ENCODE results near the gene AP3B1. TPM values are rescaled to one million over a fixed set of nuclear protein-coding genes. Genes with fewer than 3 reads are reported as not detected.
A peak's percentile ranks its signal among the peaks of the same experiment; 100 is the strongest.

AP3B1 gene
- total RNA-seq, 1 donor from 2014 or later = 11.6 TPM

DNA sequence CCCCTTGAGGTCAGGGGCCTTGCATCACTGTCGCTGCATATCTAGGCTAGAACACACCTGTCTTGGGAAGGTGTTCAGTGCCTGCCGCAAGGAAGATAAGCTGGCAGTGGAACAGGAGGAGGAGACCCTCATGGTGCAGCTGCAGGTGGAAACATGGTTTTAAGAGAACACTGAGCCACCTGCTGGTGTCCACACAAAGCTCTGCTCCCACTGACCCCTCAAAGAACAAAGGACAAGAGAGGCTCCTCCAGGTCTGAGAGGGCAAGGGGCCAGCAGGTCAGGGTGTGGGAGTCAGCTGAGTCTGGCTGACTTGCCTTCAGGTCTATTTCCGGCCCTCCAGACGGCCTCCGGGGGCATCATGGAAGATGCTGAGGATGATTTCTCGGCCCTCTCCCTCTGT is 308.2 kb downstream of the AP3B1 start:
- ATAC-seq = no peak
- no peak for DNase-seq (ENCODE audit: low spot score)

DNA sequence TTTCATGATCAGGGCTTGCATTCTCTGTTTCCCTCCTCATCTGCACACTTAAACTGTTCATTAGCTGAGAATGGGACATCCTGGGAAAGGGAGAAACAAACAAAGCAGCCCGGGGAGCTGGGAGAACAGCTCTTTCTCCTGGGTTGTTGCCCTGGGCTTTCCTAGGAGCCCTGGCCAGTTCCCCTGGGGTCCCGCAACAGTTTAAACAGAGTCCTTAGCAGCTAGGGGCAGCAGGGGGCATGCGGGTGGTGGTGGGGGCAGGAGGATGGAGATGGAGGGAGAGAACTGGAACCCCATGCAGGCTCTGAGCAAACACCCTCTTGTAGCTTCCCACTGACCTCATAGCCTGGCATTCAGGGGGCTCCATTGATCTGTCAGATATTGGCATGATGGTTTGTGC is 309.3 kb downstream of the AP3B1 start:
- DNase-seq (ENCODE audit: low spot score) (no peak), ATAC-seq (no peak)

DNA sequence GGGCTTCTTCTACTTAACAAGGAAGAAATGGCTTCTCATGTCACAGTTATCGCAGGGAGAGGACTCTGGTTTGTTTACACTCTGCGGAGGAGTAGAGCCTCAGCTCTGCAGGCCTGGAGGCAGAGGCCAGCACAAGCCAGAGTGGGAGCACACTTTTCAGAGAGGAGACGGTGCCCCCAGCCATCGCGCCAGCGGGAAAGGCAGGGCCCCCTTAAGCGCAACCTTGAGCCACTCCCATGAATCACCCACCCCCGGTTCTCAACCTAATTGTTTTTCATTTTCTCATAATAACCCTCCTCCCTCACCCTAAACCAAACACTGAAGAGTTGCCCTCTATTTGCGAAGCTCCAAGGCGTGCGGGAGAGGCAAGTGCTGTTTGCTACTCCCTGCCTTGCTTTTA is 309.9 kb downstream of the AP3B1 start:
- ATAC-seq (no peak), DNase-seq (ENCODE audit: low spot score) (no peak)

DNA sequence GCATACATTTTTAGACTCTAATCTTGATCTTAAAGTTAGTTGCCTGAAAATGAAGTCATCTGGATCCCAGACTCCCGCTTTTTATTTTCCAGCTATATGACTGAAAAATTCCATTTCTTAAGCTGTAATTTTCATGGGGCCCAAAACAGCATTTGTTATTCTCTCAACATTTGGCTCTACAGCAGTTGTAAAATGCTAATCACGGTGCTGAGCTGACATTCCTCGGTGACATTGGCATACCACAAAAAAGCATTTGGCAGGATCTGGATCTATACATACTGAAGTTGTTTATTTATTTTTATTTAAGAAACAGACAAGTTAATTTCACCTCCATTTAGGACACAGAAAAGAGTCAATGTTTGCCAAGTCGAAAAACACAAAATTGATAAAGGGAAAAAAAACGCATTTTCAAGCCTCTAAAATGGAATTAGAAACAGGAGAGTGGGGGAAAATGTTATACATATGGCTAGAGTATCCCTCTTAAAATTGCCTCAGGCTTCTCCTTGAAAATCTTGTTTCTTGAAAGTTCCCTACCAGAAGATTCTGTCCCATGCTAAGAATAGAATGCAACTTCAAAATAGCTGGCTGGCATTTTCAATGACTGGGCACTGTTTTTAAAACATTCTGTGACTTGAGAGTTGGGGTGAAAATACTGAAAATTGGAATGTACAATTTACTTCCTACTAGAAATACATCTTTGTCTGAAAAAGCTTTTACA is 310.9 kb downstream of the AP3B1 start:
- DNase-seq (ENCODE audit: low spot score) (no peak), ATAC-seq (no peak)

DNA sequence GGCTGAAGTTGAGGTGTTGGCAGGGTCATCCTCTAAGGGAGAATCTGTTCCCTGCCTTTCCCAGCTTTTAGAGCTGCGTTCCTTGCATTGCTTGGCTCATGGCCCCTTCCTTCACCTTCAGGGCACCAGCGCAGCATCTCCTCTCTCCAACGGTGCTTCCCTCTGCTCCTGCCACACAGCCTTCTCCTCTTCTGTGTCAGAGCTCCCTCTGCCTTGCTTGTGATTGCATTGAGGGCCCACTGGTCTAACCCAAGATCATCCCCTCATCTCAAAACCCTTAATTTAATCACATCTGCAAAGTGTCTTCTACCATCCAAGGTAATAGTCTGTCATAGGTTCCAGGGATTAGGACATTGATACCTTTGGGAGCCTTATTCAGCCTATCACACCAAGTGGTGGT is 312.7 kb downstream of the AP3B1 start:
- ATAC-seq = no peak
- DNase-seq (ENCODE audit: low spot score) = no peak

DNA sequence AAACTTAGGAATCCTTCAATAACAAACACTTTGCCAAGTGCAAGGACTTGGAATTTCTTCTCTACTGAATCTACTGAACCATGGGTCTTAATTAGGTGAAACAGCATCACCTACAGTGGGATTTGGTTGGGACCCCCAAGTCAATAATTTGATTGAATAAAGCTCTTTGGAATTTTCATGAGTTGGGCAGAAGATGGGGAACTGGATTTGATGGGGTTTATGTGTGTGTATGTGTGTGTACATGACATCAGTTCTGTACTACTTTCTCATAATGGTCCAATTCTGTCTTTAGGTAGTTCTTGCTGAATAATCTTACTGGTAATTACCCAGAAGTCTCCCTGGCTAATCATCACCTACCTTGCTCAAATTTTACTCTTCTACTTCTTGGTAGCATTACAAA is 319.9 kb downstream of the AP3B1 start:
- DNase-seq (ENCODE audit: low spot score) (no peak), ATAC-seq (no peak)

DNA sequence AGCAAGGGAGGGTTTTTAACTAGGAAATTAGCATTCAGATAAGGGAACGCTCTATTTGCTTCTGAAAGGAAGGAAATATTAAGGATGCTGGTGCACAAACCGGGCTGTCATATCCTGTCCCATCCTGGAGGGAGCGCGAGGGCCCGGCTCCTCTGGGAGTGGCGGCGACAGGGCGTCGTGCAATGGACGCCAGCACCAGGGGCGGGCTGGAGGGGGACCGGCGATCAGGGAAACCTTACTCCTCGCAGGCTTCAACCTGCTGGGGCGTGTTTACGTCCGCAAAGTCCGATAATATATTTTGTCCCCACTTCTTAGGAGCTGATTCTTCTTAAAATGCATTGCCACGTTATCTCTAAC is 321.3 kb downstream of the AP3B1 start:
- ATAC-seq = peak; percentile 63
- DNase-seq (ENCODE audit: low spot score) = no peak

DNA sequence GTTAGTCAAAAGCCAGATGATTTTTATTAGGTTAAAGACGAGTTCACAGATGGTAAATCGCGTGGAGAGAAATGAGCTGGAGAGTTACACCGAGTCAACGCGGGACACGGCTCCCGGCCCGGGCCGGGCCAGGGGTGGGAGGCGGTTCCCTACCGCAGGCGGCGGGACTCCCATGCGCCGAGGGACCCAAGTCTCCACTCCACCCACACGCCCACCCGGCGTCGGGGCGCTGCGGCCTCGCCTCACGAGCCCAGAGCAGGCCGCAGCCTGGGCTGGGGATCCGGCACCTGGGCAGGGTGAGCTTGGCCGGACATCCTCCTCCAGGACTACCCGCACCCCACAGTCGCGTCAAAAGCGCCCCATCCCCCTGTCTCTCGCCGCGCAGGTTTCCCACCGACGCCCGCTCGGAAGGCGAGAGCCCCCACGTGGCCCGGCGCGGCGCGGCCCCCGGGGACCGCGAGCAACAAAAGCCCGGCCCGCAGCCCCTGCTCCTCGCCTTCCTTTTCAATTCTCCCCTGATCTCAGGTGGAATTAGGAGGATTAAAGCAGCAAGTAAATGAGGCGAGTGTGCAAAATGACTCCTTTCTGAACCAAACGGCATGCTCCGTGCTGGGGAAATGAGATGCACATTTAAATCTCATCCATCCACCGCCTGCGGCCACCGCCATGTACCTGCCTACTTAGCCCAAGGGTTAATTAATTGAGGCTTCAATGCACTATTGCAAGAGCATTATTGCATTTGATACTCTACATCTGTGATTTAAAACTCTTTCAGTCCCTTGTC is 321.8 kb downstream of the AP3B1 start:
- DNase-seq (ENCODE audit: low spot score) (no peak), ATAC-seq (peak; percentile 55)

DNA sequence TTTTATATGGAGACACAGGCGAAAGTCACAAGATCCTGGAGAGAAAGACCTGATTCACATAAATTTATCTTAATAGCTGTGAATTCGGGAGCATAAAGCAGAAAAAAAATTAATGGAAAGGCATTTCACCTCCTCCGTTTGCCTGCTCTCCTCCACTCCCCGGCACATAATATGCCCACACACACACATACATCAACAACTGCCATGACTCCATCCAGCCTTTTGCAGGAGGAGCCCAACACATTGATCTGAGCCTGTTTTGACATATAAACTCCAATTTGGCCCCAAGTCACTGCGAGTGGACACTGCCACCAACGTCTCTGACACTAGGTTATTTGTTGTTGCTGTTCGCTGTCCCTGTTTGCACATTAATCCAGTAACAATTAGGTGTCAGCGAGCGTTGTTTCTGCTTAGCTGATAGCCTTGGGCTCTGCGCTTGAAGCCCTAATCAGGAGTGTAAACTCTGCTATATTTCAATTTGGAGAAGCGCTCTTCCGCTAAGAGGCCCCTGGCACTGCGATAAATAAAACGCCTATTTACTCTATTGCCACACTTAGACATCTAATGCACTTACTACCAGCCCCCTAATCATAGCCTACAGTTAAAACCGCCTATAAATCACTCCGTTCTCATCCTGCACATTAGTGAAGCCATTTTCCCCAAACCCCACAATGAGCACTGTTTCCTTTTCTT is 322.6 kb downstream of the AP3B1 start:
- DNase-seq (ENCODE audit: low spot score) (no peak), ATAC-seq (peak; percentile 33)

DNA sequence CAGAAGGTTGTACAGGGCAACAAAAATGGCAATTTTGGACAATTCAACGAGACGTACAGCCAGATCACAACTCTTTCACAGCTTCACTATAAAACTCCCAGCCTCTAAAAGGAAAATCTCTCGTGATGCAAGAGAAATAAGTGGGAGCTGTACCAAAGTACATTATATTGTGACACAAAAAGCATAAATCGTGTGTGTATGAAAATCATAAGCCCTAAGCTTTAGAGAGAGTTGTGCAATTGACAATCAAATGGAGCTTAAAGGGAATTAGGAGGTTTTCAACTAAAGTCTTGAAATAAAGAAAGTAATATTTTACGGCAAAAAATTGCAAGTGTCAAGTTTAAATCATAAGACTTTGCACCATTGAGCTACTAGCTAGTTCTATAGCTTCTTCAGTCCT is 323.6 kb downstream of the AP3B1 start:
- ATAC-seq (no peak), DNase-seq (ENCODE audit: low spot score) (no peak)

DNA sequence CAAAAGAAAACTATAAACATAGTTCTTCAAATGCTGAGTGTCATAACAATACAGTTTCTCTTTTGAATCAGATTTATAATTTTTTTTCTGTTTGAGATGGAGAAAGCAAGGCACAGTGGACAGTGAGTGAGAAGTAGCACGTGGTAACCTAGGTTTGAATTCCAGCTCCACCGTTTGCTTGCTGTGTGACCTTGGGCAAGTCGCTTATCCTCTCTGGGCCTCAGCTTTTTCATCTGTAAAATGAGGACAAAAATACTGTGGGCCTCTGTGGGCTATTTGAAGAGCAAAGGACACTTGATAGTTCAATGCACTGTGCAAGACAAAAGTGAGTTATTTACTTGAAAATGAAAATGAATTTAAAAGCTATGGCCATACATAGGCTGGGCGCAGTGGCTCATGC is 330.7 kb downstream of the AP3B1 start:
- ATAC-seq (no peak), DNase-seq (ENCODE audit: low spot score) (no peak)

DNA sequence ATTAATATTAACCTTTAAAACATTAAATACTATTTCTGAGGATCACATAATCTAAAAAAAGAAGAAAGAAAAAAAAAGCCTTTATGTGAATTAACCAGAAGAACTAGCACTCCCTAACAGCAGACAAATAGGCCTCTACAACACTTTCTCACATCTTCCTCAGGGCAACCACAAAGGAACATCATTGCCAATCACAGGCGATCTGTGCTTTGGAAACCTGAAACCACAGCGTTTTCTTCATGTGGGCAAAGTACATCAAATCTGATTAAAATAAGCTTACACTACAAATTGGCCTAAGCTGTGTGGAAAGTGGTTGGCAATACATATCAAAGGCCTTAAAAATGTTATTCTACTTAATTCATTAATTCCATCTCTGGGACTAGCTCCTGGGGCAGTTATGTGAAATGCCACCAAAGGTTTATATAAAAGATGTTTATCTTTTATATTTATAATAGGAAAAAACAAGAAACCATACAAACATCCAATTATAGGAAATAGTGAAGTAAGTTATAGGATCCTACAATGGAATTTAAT is 333.6 kb downstream of the AP3B1 start:
- ATAC-seq (peak; percentile 73), DNase-seq (ENCODE audit: low spot score) (no peak)

DNA sequence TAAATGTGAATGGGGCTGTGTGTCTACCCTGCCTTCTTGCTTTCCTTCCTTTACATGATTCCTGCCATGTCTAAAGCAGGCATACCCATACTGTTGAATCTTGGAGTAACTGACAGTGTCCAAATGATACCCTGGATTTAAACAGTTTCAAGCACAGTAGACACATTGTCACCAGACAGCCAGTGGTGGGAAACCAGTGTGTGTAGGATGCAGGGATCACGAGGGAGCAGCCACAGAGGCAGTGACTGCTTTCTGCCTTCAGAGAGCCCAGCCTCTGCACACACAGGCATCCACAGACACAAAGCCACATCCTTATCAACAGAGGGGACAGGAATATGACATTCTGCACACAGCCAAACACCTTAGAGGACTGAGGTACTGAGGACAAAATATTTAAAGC is 334.2 kb downstream of the AP3B1 start:
- ATAC-seq (no peak), DNase-seq (ENCODE audit: low spot score) (no peak)

DNA sequence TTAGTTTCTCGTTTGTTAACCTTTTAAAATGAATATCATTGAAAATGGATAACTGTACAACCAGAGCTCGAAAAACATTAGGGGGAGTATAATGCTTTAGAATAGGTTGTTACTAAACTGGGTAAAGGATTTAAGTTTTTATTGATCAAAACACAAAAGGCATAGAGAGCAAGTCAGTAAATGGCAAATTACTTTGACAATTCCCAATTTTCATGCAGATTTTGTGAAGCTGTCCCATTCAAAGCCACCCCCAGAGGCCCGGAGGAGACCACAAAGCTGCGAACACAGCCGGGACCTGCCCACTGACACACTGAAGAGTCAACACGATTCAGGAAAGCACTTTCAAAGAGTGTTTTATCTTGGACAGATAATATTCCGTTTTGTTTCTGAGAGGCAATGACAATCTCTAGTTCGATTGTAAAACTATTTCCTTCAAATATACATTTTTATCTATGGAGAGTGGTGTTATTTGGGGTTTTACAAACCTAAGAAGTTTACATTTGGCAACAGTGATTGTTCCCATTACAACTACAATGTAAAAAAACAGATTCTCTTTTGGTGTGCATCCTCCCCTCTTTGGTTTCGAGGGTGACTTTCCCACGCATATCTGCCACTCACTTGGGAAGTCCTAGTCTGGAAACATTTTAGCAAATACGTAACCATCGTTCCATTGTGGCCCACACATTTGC is 335.7 kb downstream of the AP3B1 start:
- no peak for DNase-seq (ENCODE audit: low spot score)
- ATAC-seq = no peak

DNA sequence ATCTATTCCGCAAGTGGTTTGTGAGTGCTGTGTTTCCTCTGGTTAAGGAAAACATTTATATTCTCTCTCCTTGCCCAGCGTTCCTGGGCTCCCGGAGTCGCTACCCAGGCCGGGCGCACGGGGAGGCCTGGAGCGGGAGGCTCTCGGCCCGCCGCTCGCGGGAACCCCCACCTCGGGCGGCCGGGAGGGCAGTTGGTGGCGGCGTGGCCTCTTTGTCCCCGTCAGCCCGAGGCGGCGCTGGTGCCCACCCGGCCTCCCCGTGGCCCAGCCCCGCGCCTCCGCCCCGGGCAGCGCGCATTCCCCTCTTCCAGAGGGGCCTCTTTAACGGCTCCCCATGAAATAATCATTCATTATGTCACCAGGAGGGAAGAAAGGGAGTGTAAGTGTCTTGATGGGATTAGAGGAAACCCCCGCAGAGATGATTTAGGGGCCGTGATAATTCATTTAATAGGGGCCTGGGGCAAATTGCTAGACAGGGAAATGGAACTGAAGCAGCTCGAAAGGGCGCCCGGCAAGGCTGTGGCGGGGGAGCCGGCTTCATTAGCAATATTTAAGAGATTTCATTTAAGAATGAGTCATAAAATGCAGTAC is 336.5 kb downstream of the AP3B1 start:
- DNase-seq (ENCODE audit: low spot score) = no peak
- ATAC-seq = no peak

DNA sequence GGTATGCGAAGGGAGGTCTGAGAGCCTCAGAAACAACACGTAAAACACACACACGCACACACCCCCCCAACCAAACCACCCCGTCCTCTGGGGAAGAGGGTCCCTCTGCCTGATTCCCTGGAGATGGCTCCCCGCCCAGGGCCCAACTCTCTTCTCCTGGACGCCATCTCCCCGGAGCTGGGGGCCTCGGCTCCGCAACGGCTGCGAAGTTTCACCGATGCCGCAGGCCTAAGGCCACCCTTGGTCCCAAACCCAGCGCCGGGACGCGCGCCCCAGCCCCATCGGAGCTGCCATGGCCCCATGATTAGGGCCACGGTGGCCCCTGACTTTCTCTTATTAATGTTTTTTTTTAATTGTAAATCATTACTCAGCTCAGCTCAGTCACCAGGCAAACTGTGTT is 337.0 kb downstream of the AP3B1 start:
- ATAC-seq (no peak), DNase-seq (ENCODE audit: low spot score) (no peak)

DNA sequence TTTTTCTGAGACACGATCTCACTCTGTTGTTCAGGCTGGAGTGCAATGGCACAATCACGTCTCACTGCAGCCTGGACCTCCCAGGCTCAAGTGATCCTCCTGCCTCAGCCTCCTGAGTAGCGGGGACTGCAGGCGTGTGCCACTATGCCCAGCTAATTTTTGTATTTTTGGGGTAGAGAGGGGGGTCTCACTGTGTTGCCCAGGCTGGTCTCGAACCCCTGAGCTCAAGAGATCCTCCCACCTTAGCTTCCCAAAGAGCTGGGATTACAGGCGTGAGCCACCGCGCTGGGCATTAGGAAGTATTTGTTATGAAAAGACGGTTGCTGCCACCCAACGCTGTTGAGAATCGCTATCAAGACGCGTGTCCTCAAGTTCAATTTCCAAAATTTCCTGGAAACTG is 337.4 kb downstream of the AP3B1 start:
- no peak for DNase-seq (ENCODE audit: low spot score)
- ATAC-seq = no peak

DNA sequence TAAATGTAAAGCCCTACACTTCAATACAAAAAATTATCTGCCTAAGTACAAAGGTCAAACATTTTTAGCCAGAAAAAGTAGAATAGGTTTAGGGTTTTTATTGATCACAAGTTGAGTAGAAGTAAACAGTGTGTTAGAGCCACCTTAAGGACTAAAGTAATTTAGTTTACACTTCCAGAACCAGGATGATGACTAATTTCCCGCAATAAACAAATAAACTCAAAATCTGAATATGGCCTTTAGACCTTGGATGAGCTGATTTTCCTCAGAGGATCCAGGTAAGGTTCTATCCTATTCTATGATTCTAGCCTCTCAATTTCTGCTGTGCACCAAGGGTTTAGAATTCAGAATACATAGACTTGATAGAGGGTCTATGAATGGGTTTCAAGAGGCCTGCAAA is 338.9 kb downstream of the AP3B1 start:
- DNase-seq (ENCODE audit: low spot score) (no peak), ATAC-seq (no peak)

DNA sequence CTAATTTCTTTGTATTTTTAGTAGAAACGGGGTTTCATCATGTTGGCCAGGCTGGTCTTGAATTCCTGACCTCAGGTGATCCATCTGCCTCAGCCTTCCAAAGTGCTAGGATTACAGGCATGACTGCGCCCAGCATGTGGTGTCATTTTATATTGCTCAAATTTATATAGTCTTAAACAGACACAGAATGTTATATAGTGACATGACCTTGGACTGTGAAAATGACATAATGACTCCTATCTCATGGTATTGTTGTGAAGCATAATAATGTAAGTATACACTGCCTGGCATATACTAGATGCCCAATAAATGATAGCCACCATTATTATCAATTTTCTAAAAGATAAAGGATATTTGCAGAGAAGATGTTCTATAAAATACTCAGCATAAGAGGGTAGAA is 341.1 kb downstream of the AP3B1 start:
- ATAC-seq = no peak
- no peak for DNase-seq (ENCODE audit: low spot score)

DNA sequence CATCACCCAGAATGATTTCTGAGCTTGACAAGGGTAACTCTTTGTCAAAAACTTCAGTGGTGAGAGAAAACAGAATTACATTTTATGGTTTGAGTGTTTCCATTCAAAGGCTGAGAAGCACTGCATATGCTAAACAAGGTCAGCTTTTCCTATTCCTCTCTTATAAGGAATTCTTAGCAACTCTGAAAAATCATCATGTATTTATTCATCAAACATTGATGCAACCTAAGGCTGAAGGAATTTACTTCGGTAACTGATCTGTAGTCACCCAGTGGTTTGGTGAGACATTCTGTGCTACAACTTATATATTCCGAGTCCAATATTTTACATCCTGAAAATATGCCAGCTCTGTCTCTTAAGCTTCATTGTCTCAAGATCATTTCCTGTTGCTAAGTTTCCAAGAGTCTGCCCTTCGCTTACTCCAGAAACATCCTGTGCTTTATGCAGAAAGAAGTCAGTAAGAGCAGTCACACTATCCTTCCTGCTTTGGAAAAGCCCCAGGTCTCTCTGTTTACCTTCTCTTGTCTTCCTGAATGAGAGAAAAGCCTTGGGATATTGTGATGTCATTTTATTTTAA is 341.8 kb downstream of the AP3B1 start:
- no peak for DNase-seq (ENCODE audit: low spot score)

More for the DNA sequence above, 341.8 kb downstream of the AP3B1 start:
- peak; percentile 16 for ATAC-seq
